Thyroid gland (tissue), 4 donors: ENCODE measurements around the gene ANO2.

ENCODE experiments used
- POLR2A ChIP-seq, 2 donors: fragments of 450-650 bp; IDR thresholded peaks; one replicate each; pipeline ENCODE4 v1.6.1; 2017; ENCODE audit warnings: antibody characterized with exemption in 2 of 2, mild to moderate bottlenecking in 2 of 2, moderate library complexity in 1 of 2
- TF ChIP-seq, protein P1 (sequence below), 6 experiments: fragments of 200-600 bp in 3 of 6; fragments of 450-650 bp in 3 of 6; sonication (generic) in 3 of 6; IDR thresholded peaks; one replicate each; pipeline ENCODE4 v1.5.1; 2016 to 2019; ENCODE audit warnings: antibody characterized with exemption in 6 of 6, mild to moderate bottlenecking in 2 of 6, inconsistent platforms in 1 of 6, moderate library complexity in 1 of 6

DNA sequence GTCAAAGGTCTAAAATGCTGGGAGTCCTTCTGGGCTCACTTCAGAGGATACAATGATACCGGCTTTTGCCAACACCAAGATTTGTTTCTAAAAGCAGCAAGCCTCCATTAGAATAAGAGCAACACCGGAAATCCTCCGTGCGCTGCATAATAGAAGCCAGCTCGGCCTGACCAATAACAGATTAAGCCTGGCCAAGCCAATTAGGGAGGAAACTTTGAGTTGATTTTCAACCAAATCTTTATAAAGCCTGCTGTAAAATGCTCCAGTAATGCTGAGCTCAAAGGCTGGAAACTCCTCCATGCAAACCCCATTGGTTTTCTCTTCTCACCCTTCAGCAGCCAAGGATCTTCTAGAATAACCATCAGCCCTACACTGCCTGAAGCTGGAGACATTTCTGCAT lies 363.0 kb downstream of the ANO2 start:
- TF ChIP-seq POLR2A (IDR thresholded peaks at IDR 0.05) = no peak
- TF ChIP-seq, protein P1, sequence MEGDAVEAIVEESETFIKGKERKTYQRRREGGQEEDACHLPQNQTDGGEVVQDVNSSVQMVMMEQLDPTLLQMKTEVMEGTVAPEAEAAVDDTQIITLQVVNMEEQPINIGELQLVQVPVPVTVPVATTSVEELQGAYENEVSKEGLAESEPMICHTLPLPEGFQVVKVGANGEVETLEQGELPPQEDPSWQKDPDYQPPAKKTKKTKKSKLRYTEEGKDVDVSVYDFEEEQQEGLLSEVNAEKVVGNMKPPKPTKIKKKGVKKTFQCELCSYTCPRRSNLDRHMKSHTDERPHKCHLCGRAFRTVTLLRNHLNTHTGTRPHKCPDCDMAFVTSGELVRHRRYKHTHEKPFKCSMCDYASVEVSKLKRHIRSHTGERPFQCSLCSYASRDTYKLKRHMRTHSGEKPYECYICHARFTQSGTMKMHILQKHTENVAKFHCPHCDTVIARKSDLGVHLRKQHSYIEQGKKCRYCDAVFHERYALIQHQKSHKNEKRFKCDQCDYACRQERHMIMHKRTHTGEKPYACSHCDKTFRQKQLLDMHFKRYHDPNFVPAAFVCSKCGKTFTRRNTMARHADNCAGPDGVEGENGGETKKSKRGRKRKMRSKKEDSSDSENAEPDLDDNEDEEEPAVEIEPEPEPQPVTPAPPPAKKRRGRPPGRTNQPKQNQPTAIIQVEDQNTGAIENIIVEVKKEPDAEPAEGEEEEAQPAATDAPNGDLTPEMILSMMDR (IDR thresholded peaks at IDR 0.05) = no peak
